HCEC 1CT (cell line): ENCODE results near the gene TMBIM6.

Experiments used
- DNase-seq: peaks from one replicate; pipeline ENCODE4 v3.0.0-alpha.2; 2017

Gene TMBIM6

DNA sequence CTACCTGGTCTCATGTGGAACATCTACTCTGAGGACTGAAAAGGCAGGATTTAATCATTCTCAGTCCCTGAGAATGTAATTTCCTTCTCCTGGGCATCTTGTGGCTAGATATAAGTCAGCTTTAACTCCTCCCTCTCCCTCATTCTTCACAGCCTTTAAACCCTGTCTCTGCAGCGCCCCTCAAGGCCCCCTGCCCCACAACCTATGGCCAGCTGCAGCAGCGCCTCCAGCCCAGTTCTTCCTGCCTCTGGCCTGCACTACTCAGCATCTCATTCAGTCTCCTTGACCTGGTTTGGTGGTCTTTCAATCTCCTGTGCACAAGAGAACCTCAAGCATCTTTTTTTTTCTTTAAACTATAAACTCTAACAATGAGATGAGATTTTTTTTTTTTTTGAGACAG is 57.6 kb downstream of the TMBIM6 start:
- no peak for DNase-seq

DNA sequence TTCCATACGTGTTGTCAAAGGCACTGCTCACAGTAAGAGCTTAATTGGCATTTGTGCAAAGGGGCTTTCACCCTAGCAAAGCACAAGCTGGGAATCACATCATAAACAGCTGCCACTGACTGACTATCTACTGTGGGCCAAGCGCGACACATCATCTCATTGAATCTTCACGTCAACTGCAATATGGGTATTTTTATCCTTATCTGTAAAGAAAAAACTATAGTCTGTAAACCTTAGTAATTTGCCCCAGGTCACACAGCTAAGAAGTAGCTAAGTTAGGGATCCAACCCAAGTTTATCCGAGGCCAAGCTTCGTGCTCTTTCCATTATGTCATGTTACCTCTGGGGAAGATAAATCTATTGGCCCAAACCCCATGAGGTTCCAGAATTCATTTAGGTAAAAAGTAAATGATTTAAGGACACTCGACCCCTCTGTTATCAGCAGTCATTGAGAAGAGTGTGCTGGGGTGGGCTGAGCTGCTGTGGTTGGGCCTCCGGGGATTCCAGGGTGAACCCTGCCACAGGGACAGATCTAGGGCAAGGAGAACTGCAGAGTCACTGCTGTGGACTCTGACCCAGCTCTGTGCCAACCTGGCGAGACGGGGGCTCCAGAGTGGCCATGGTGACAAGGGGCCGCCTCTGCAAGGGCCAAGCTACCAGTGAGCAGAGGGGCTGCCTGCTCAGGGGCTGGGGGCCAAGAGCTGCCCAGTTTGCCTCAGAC is 59.2 kb downstream of the TMBIM6 start:
- no peak for DNase-seq

DNA sequence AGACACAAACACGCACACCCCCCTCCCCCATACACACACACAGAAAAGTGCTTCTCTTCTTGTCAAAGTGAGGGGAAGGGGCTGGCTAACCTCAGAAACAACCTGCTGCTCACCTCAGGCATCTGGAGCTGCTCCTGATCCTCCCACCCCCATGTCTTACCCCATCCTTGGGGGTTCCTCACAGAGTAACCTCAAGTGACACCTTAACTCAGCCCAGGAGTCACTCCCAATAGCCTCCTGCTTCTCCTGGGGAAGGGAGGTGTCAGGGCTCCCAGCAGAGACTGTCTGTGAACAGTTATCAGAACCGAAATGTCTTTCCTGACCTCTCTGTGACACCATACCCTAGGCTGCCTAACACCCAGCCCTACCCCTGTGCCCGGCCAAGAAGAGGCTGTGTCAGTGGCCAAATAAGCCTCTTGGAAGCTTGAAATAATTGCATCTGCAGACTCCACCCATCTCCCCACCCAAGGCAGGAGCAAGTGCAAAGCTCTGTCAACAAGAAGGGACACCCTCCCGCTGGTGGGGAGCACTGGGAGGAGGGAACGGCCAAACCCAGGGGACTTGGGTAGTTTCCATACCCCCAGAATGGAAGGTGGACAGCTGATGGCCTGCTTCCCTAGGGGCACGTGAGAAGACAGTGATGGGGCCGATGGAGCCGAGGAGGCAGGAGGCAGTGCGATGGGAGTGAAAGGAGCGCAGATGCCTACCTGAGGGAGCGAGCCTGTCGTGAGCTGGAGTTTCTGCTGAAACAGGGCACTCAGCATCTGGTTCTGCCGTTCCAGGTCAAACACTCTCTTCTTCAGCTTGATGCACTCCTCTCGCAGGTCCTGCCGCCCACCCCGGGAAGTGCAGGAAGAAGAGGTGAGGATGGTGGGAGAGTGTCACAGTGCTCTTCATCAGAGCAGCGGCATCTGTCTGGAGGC is 60.0 kb downstream of the TMBIM6 start:
- DNase-seq = no peak

DNA sequence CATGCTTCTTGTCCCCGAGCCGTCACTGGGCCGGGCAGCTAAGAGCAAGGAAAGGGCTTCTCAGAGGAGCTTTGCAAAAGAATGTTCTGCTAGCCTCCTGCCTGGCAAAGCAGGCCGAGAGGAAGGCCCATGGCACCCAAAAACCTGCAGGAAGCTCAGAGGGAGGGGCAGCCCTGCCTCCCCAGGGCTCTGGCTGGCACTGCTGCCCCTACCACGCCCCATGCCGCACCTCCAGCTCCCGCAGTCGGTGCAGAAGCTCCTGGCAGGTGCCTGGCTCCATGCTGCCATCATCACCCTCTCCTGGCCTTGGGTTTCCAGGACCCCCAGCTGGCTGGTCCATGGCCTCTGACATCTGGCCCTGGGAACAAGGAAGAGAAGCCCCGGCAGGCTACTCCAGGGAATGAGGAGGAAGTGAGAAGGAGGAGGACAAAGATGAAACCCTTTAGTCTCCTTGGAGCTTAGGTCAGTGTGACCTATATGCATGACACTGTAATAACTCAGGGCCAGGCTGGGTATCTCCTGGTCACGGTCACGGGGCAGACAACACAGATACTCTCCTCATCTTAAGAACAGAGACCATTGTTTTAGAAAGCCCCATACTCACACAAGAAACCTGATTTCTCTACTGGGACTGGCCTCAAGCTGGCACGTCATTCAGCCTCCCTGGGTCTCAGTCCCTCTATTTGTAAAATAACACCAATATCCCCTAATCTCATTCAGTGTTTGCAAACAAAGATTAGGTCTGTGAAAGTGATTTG is 62.5 kb downstream of the TMBIM6 start:
- no peak for DNase-seq

DNA sequence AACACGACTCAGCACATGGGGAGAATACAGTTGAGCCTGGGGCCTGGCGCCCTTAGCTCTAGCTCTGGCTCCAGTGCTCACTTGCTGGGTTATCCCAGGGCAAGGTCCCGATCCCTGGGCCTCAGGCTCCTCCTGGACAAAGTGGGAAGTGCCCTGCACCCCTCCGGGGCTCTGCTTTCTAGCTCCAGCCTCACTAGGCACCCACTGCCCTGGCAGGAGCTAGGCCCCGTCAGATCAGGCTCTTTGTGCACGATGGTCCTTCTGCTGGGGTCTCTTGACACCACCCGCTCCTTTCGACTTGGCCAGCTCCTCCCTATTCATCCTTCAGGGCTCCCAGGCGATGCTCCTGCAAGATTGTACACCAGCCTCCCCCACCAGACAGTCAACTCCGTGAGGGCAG is 63.5 kb downstream of the TMBIM6 start:
- DNase-seq = no peak

DNA sequence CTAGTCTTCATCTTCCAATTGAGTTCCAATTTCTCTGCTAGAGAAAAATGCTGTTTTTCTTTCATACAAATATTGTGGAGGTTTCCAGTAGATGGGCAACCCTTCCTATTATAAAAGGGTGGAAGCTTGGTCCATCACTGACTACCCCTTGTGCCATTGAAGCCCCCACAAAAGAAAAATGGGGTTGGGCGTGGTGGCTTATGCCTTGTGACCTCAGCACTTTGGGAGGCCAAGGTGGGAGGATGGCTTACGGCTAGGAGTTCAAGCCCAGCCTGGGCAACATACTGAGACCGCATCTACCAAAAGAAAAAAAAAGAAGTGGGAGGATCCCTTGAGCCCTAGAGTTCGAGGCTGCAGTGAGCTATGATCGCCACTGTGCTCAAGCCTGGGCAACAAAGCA is 64.1 kb downstream of the TMBIM6 start:
- DNase-seq = no peak

DNA sequence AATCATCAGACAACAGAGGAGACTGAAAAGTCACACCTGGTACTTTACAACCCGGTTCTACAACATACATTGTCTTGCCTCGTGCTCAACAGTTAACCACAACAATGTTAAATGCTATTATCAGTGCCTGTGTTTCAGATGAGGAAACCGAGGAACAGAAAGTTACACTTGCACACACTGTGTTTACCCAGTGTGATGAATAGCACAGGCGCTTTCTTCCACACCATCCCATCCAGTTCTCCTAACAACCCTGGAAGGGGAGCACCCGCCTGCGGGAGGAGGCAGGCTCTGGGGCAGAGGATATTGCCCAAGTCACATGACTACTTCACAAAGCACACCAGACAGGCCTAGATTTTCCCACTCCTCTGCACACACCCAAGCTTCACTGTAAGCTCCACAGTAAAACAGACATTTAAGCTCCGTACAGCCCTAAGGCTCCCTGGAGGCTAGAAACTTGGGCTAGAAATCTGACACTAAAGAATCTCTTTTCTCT is 65.0 kb downstream of the TMBIM6 start:
- no peak for DNase-seq

DNA sequence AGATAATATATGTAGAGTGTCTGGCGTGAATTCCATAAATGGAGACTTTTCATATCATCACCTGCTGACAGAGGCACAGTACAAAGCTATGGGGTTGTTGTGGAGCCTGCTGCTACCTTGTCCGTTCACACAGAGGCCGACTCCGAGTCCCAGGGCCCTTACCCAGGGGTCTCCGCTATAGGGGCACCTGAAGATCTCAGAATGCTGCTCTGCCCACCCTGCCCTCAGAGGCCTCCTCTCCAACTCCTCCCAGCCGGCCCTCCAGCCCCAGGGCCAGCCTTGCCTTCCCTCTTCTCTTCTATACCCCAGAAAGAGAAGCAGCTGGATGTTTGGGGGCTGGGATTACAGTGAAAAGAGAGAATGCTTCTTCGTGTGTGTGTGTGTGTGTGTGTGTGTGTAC is 65.5 kb downstream of the TMBIM6 start:
- DNase-seq = no peak

DNA sequence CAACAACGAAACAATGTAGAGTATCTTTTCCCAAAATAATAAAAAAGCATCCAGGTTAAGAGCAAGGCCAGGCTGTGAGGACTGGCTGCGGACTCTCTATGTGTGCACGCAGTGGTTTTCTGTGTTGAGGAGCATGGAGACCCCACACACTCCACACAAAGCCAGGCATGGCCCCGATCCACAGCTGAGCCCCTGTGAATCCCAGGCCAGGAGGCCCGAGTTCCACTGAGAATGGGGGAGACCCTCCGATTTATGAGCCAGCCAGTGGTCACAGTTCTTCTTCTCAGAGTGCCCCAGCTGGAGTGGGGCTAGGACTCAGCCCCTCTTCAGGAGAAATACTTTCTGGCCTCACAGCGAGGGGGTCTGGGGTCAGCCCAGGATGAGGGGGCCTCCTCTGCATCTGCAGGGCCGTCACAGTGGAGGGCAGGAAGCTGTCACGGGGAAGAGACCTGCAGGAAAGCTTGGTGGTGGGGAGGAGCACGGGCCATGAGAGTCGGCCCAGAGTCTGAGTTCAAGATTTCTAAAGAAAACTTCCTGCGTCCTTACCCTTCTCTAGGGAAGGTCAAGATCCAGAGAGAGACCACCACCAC is 66.7 kb downstream of the TMBIM6 start:
- DNase-seq = no peak

DNA sequence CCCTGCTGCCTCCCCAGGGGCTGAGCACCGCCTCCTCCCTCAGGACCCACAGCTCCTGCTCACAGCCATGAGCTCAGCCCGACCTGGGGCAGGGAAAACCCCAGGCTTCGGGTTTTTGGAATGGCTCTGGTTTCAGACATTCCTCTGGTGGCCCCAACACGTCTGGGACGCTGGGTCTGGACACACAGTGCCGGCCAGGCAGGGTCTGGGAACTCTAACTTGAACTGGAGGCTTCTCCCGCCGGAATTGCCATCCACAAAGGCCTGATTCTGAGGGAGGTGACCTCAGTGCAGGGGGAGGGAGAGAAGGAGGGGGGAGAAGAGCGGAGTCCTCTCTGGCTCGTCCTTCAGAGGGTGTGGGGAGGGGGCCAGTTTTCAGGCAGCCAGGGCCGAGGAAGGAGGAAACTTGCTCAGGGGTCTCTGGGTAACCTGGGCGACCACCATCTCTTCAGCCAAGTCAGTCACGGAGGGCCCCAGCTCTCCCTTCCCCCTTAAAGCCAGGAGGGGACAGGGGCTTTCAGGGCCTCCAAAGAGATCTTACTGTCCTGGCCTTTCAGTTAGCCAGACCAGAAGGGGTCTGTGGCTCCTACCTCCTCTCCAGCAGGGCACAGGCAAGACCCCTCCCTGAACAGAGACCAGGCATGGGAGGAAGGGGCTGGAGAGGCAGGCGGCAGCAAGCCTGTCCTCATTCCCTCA is 67.5 kb downstream of the TMBIM6 start:
- DNase-seq = no peak

DNA sequence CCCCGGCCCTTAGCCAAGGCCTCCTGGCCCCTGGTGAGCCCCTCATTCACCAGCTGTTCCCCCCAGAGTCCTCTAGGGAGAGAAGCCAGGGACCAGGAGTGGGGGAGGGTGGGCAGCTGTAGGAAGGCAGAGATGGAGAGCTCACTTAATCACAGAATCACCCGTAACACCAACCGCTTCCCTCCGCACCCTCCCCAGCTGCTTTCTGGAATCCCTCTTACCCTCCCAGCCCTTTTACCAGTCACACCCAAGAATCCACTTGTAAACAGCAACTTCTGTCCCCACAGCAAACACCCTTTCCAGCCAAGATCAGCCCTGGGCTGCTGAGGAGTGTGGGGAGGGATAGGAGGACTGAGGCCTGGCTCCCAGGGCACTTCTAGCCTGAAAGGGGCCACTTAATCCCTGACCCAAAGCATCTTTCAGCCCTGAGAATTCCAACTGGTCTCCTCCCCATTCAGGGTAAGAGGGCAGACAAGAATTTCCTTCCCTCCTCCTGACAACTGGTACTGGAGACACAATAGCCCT is 68.1 kb downstream of the TMBIM6 start:
- DNase-seq = no peak

DNA sequence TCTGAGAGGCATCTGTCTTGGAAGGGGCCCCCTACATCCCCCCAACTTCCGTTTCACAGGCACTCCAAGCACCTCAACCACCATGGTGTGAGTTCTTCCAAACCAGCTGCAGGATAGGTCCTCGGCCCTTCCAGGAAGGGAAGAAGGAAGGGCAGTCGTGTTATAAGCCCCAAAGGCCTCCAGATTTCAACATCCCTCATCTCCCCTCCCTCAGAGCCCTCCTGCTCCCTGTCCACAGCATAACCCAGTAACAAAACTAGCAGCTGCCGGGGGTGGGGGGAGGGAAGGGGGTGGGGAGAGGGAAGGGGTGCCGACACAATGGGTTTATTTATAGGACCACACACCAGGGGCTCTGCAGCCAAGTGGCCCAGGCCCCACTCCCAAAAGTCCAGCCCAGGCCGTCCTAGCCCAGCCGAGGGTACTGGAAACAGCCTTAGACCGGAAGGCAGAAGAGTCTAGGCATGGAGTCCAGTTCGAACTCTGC is 68.6 kb downstream of the TMBIM6 start:
- no peak for DNase-seq

DNA sequence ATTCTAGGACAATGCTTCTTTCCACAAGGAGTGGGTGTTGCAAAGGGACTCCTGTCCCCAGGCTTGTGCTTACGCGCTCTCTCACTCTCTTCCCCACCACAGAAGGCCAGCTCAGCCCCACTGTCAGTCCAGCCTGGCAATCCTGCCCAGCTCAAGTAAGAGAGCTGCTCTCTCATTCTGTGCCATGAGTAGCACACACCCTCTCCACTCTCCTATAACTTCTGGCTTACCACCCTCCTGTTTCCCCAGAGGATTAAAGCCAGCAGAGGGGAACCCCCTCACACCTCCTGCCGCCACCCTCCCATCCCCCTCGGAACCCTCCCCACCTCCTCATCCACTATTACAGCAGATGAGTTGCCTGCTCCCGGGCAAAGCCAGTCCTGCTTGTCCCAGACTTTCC is 69.8 kb downstream of the TMBIM6 start:
- DNase-seq = no peak

DNA sequence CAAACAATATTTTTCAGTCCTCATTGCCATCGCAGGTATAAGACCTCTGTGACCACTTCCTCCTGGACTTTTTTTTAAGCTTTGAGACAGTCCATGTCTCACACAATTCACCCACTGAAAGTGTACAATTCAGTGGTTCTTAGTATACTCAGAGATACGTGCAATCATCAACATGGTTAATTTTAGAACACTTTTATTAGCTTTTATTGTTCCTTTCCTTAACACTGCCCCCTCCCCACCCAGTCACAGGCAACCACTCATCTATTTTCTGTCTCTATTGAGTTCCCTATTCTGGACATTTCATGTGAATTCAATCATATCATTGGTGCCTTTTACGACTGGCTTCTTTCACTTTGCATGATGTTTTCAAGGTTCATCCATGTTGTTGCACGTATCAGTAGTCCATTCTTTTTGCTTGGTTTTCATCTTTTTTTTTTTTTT is 70.6 kb downstream of the TMBIM6 start:
- DNase-seq = no peak

DNA sequence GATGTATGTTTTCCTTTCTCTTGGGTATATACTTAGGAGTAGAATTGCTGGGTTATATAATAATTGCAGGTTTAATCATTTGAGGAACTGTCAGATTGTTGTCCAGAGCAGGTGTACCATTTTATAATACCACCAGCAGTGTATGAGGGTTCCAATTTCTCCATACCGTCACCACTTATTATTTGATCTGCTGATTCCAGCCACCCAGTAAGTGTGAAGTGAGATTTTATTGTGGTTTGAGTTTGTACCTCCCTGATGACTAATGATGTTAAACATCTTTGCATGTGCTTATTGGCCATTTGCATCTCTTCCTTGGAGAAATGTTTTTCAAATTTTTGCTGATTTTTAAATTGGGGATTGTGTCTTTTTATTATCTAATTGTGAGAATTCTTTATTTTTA is 71.8 kb downstream of the TMBIM6 start:
- peak; percentile 42 for DNase-seq
